NCI-H460 (cell line): ENCODE measurements around the gene RNASE7. TPM values are rescaled to one million over a fixed set of nuclear protein-coding genes. Genes with fewer than 3 reads are reported as not detected.
"Not testable (repeated sequence)": the region's sequence is repeated elsewhere in the genome, so short reads cannot be mapped to it uniquely, and the experiment has no call there.

Source experiments
- DNase-seq: peaks from one replicate; pipeline ENCODE4 v3.0.0-alpha.2; 2016; ENCODE audit warnings: low read depth; ENCODE audit errors: extremely low read depth
- total RNA-seq: library from RNA; depleted of rRNA; stranded (reverse); fragments of >200 nt; shearing (Covaris generic); gene quantifications from 2 replicates; pipeline ENCODE4 v1.2.3, GENCODE V29; 2014

The RNASE7 gene
- total RNA-seq, 1 experiment from 2014 or later, result not detected

DNA sequence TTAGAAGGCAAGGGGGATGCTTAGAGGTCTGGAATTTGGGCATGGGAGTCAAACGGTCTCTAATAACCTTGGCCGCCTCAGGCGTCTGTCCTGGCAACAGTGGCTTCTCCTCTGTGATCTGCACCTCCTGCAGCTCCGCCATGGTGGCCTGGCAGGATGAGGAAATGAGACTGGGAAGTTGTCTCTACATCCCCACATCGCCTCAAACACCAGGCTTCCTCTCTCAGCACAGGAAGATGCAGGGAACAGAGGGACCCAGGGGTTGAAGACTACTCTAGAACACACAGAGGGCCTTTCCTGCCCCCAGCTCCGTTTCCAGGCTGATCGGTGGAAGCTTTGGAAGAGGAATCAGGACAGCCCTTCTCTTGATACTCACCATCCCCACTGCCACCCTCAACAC is 19.0 kb upstream of the RNASE7 start:
- no peak for DNase-seq

DNA sequence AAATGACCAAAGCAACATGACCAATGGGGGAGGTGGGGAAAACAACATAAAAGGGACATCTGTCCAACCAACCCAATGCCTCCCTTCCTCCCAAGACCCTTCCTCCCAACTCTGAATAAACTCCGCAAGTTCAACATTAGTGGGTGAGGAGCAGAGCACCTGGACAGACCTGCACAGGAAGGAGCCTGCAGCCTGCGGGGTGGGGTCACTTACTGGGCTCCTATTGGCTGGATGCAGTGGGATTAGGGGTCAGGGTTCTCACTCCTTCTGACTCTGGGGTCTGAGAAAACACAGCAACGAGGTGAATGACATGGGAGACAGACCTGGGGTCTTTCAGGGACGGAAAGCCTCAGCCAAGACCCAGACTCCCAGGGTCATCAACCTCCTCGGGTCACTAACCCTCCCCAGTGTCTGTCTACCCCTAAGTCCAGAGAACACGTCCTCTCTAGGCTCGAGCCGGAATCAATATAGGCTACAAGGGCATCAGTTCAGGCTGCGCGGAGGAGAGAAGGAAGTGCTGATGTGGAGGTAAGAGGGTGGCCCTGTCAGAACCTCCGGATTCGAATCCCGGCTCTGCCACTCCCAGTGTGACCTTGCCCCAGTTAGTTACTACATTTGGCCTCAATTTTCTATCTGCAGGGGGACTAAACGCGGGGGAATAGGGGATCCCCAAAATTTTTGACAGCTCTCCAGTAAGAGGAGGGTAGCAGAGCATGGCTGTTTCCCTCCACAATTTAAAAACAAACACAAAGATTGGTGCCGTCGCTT is 18.2 kb upstream of the RNASE7 start:
- no peak for DNase-seq

DNA sequence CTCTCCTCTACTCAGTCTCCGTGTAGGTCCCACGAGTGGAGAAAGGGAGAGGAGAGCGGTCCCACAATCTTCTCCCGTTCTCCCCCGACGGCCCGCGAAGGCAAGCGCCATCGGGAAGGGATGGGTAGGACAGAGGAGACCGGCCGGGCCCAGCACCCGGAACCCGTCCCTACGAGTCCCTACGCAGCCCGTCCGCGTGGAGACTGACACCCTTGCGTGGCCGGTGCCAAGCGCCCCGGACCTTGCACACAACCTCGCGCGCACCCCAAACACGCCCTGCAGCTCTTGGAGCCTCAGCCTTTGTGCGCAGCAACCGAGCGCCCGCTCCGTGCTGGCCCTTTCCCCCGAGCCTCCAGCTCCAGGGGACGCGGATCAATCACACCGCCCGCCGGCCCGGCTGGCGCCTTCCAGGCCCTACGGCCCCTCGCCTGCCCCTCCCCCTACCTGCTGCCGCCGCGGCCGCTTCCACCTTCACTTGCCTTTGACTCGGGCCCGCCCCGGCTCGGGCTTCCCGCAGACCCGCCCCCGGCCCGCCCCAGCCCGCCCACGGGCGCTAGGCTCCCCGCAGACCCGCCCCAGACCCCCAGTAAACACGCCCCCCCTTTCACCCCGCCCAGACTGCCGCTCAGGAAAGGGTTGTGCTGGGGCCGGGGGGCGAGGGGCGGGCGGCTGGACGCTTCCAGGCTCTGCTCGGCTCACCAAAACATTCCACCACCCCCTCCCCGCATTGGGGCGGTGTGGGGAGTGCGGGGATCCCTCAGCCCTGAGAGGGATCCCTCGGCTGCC is 17.4 kb upstream of the RNASE7 start, which contains the start of gene NDRG2:
TSS of gene NDRG2 (minus strand) at position 477 of the 786 bp plus-strand sequence. CDS start 1,746 bp downstream, outside the sequence.
- peak; percentile 31 for DNase-seq

DNA sequence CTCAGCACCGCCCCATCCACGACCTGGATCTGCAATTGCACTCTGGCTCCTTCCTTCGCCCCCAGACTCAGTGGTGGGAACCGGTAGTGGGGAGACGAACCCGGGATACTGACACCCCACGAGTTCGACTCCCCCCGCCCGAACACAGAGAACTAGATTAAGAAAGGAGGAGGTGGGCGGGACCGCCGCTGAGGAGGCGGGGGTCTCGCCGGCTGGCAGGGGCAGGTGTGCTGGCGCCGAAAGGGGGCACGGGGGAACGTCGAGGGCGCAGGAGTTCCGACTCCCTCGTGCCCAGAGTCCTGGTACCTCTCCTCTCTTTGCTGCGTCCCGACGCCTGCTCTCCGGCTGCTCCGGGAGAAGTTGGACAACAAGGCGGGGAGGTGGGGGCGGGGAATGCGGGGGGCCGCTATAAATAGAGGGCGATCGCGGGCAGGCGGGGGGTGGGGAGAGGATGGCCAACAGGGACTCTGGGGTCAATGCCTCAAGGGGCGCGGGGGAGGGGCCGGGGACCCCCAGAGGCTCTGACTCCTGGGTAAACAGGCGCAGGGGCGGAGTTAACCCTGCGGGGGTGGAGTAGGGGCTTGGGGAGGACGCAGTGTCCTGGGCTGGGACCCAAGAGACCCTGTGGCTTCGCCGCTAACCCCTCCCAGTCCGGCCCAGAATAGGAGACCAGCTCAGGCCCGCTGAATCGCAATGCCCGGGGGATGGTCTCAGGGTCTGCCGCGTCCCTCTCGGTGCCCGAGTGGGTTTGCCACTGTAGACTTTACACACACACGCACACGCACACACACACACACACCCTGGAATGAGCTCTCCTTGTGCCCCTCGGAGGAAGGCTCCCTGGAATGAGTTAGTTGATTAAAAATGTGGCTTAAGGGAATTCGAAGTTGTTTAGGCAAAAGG is 16.5 kb upstream of the RNASE7 start:
- DNase-seq, result no peak

DNA sequence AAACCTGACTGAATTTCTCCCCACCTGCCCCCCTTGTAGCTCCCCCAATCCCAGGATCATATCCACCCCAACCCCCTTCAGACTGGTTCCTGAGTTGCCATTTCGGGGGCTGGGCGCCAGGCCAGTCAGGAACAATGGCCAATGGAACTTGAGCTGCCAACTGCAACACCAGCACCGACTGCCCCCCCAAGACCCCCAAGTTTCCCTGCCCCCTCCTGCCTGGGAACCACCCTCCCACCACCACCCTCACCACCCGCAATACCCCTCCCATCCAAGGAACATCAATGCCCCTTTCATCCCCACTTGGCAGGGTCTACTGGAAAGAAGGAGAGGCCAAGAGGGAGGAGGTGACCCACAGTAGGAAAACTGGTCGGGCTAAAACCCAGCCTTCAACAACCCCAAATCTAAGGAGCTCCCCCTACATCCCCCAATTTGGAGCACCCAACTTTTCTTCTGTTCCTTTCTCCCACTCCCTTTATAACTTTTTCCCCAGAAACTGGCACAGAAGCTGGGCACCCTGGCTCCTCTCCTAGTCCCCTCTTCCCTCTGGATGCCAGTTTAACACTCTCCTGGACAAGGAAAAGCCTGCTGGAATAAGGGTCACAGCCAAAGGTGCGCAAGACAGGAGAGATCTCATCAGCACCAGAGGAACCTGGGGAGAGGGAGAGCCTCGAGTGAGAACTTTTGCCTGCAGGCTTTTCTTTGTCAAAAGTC is 15.7 kb upstream of the RNASE7 start:
- no peak for DNase-seq

DNA sequence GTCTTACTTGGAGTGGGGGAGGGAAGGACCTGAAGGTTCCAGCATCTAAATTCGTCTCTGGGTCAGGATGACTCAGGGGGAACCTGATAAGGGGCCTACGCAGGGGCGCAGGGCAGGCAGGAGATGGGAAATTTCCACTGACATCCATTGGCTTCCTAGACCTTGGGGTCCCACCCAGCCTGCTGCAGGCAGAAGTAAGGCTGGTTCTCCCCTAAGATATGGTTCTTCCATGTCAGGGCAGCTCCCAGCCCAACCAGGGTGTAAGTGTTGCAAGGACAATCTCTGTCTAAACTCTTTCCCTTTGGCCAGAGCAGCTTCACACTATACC is 15.2 kb upstream of the RNASE7 start:
- no peak for DNase-seq

DNA sequence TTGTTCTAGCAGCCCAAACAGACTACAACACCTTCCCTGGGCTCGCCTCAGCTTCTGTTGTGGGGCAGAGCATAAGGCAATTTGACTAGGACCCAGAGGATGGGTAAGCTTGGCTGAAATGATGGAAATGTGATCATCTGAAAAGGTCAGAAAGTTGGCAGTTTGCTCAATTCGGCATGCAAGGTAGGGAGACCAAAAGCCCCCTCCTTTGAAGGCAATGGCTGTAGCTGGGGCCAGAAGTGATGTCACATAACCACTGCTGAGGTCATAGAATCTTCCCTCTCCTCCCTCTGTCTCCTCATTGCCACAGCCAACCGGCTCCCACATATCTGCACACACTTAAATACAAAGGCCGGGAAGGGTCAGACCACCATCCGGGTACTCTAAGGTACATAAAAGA is 12.2 kb upstream of the RNASE7 start, which contains the start of gene TPPP2:
TSS of gene TPPP2 (plus strand) at position 301 of the 400 bp plus-strand sequence. CDS start 365 bp downstream, outside the sequence.
- no peak for DNase-seq

DNA sequence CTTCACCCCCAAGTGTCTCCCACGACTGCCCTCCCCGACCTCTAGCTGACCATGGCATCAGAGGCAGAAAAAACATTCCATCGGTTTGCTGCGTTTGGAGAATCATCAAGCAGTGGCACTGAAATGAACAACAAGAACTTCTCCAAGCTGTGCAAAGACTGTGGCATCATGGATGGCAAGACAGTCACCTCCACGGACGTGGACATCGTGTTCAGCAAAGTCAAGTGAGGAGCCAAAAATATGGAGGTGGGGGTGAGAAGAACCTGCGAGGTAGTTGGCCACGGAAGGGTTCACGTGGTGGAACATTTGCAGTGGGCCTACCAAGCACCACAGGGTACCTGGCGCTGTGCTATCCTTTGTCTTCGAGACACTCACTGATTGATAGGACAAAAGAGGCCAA is 11.6 kb upstream of the RNASE7 start:
- no peak for DNase-seq

DNA sequence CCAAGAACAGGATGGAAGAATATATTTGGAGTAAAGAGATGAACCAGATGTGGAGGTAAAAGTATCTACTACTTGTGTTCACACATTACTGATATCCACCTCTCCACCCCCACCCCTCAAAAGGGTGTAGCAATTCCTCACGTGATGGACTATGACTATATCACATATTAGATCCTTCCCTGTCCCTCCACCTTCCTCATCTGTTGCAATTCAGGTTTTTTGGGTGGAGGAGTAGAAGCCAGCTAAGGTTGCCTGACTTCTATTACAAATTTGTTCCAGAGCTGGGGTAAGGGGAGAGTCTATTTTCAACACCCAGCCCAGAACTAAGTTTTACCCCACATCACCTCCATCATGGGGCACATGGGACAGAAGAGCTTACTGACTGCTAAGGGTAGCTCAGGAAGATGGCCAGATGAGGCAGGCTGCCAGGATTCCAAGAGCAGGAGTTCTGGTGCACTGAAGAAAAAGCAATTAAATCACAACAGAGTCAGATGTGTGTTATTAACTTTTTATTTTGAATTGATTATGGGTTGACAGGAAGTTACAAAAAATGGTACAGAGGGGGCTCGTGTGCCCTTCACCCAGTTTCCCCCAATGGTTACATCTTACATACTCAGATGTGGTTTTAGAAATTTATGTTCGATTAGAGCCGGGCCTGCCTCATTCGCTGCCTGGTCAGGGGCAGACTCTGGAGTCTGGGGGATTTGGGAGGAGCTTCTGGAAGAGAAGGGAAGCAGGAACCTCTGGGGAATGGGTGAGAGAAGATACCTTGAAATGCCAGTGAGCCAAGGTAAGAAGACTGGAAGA is 9.6 kb upstream of the RNASE7 start:
- no peak for DNase-seq

DNA sequence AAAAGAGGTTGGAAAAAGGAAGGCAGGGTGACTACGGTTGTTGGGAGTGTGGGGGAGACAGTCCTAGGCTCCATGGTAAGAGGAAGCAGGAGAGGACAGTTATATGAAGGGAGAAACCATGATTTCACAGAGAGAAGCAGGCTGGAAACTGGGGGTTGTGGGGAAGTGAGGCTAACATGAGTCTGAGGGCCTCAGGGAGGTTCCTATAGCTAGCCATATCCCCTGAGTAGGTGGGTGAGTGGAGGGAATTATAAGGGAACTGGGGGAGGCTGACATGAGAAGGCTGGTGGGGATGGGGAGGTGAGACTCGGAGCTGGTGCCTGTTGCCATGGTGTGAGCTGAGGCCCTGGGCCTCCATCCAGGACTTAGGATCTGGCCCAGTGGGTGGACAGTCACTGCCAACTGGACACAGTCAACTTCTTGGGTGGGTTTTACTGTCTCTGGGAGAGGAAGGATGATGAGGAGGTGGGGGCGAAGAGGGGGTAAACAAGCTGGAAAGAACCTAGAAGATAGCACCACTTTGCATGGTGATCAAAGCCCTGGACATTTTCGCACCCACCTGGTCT is 8.9 kb upstream of the RNASE7 start:
- DNase-seq, result no peak

DNA sequence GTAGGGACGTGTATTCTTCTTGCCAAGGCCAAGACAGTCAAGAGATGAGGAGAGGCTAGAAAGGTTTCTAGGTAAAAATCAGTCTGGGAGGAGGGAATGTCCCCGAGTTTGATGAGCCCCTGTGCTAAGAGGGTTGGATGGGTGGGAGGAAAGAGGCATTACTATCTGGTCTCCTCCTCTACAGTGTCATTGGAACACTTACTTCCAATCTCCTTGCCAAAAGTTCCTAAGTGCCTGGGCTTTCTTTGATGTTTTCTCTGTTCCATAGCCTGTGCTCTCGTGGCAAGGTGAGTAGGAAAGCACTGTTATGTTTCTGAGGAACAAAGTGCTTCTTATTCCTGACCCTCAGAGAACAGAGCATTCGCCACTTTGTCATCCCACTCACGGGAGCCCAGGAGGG is 7.5 kb upstream of the RNASE7 start, which contains the start of gene RNASE13:
TSS of gene RNASE13 (minus strand) at position 101 of the 400 bp plus-strand sequence. CDS start 519 bp downstream, outside the sequence.
- DNase-seq, result no peak

DNA sequence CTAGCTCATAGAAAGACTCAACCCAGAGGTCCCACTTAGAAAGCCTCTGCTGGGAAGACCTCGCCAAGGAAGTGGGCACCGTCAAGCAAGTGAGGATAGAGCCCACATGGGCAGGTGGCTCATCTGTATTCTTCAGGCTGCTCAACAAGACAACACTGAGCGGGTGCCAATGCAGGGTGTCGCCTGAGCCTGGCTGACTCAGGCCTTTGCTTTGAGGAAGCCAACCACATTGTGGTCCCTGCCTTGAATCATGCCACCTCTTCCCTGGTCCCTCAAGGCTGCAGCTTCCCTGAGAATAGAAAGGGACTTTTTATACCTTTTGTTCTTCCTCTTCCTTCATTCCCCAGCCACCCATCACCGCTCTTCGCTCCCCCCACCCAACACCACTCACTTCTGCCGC is 5.4 kb upstream of the RNASE7 start:
- no peak for DNase-seq

DNA sequence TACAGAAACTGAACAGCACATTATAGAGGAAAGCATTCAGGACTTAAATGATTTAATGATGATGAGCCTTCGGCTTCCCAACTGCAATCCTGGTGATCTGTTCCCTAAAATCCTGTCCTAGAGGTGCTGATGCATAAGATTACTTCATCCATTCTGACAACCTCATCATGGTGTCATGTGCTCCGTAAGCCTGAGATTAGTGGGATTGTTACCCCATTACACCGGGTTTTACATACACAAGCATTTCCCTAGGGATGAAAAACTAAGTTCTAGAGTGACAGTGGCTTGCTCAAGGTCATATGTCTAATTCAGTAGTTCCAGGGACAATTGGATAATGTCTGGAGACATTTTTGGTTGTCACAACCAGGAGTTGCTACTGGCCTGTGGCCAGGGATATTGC is 5.0 kb upstream of the RNASE7 start:
- DNase-seq, result no peak

DNA sequence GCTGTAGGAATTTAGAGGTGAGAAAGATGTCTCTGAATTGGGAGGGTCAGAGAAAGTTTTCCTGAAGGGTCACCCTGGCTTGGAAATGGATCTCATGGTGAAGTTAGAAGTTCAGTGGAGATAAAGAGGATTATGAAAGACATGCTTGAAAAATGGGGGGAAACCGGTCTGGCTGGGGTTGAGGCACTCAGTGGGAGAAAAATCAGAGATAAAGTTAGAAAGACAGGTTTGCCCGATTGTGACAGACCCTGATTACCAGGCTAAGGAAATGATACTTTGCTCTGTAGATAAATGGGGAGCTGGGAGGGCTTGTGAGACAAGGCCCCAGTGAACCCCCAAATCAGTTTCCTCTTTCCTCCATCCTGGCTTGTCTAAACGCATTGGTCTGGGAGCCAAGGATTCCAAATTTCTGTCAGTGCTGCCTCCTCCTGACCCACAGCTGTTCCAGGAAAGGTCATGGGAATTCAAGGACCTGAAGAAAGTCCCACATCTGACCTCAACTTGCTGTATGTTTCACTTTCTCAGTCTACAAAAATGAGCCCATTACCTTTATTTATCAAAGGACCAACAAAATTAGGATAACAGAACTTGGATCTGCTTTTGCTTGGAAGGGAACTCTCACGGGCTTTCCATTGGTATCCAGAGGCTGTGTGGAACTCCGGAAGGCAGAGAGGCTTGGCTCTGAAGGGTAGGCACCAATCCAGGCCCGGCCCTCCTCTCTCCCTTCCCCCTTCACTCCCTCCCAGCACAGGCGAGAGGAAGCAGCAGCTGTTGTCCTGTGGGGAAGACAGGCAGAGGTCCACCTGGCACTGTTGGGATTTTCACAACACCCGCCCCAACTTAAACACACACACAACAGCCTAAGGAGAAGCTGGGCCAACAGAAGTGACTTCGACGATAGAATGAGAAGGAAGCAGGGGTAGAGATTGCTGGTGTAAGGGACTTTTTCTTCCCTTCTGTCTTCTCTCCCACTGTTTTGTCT is 3.4 kb upstream of the RNASE7 start:
- no peak for DNase-seq

DNA sequence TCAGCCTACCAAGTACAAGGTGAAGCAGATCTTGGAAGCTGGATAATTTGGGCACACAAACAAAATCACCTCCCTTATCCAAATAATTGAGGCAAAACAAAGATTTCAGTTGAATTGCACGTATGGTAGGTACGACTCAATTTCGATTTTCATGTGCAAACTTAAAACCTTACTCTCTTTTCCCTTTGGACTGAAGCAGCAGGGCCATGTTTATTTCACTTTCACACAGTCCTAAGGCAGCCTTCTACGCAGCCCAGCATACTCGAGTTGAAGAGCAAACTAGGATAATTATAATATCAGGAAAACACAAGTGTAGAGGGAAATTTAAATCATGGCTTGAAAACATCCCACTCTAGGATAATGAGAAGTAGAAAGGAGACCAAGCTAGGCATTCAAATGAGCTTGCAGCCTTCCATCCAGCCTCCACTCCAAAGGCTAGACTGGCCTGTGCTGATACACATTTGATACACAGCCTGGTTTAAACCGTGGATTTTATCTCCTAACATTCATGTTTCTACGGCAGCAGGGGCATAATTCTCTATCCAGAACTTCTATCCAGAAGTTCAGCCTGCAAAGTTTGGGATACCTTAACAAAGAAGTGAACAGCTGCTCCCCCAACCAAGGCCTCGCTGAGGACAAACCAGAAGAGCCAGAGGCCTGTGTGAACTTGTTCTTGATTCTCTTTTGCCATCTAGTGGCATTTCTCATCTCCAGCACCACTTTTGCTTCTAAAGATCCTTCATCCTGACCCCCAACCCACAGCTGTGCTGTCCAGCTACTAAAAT is 2.4 kb upstream of the RNASE7 start:
- DNase-seq, result peak; percentile 64

DNA sequence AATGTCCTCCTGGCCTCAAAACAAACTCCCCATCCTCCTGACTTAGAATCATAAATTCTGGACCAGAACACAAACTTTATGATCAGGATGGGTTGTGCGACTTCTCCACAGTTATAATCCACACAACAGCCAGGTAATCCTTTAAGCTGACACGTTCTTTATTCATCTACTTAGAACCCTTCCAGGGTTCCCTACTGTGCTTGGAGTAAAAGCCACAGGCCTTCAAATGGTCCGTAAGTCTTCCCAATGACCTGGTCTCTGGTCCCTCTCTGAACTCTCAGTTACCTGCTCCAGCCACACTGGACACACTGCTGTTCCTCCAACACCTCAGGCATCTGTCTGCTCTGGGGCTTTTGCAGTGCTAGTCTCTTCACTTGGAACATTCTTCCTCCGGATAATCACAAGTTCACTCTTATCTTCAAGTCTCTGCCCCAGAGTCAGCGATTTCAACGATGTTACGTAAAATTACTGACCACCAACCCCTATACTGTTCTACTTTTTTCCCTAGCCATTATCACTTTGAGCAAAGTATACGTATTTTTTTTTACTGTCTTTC is 1.7 kb upstream of the RNASE7 start:
- no peak for DNase-seq

DNA sequence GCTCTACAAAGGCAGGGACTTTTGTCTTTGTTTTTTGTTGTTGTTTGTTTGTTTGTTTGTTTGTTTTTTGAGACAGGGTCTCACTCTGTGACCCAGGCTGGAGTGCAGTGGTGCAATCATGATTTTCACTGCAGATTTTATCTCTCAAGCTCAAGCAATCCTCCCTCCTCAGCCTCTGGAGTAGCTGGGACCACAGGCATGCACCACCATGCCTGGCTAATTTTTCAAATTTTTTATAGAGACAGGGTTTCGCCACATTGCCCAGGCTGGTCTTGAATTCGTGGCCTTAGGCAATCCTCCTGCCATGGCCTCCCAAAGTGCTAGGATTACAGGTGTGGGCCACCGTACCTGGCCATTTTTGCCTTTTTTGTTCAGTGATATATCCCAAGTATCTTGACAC is 1.2 kb upstream of the RNASE7 start:
- DNase-seq, result not testable (repeated sequence)
